Lung microvascular endothelial cell (primary cell): ENCODE results near the gene FAM209B. TPM values are rescaled to one million over a fixed set of nuclear protein-coding genes. Genes with fewer than 3 reads are reported as not detected.

Experiments used
- total RNA-seq: library from RNA; depleted of rRNA; stranded (reverse); fragments of >200 nt; gene quantifications from 2 replicates; pipeline ENCODE4 v1.2.1, GENCODE V29; 2014

The FAM209B gene
- total RNA-seq, 1 donor from 2014 or later: not detected

Other genes with a start within 250 kb of the FAM209B start
- 23.6 and 25.9 TPM in 2 replicates for gene FAM210B, start 174.3 kb upstream of the FAM209B start, total RNA-seq
- 3.8 and 17.9 TPM in 2 replicates for gene AURKA, start 141.0 kb upstream of the FAM209B start, total RNA-seq
- gene CSTF1, start 140.6 kb upstream of the FAM209B start, total RNA-seq: 16.6 and 21.6 TPM in 2 replicates
- gene CASS4, start 121.0 kb upstream of the FAM209B start, total RNA-seq: under 0.01 and 1.2 TPM in 2 replicates
- gene RTF2, start 64.6 kb upstream of the FAM209B start, total RNA-seq: 68.4 and 96.2 TPM in 2 replicates
- gene FAM209A, start 8.5 kb upstream of the FAM209B start, total RNA-seq: not detected in 2 replicates
- not detected in 2 replicates for gene TFAP2C, start 96.1 kb downstream of the FAM209B start, total RNA-seq